ENCODE measurements around the gene MS4A10. TPM values are rescaled to one million over a fixed set of nuclear protein-coding genes. Genes with fewer than 3 reads are reported as not detected.

MS4A10 gene
- total RNA-seq, 1 donor from 2014 or later: not detected

- peak; percentile 96 for DNase-seq (ENCODE audit: low spot score)
- intact Hi-C loops (cut with DNase I): loop anchor here (5.0 to 10.0 kb wide), 2 partner anchors 65 to 323 kb away; partner anchors contain the start of genes PRPF19 and VPS37C
These were observed 56.9 kb downstream of the MS4A10 start, which contains the start of gene CCDC86 for GRCh38 chr11:60841797-60842667. Gene CCDC86, plus strand, starts transcription at chr11:60842113. Its CDS starts 12 bp downstream, at chr11:60842125.

DNA sequence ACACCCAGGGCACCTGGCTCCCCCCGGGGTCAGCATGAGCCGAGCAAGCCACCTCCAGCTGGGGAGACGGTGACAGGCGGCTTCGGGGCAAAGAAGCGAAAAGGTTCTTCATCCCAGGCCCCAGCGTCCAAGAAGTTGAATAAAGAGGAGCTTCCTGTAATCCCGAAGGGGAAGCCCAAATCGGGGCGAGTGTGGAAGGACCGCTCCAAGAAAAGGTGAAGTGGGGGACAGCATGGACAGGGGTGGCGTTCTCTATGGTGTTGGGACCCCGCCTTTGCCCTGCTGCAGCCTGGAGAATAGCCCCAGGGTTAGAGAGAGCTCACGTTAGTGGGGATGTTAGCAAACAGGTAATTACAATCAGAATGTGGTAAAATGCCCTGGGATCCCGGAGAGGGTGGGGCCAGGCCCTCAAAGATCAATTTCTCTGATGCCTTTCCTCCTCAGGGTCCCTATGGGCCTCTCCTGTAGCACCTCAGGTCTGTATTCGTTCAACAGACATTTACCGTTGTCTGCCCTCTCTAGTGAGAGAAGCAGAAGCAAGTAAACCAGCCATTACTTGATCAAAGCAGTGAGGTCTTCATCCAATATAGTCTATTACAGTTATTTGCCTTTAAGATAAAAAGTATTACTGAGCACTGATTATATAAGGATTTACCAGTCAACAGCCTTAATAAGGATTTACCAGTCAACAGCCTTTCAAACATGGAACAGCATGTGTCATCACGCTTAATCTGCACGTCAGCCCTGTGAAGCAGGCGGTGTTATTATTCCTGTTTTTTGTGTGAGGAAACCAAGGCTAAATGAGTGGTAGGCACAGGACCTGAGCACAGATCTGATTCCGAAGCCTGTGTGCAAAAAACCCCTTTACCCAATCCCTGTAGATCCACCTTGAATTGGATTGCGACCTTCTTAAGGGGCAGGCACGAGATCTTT lies 57.8 kb downstream of the MS4A10 start:
- no peak for DNase-seq (ENCODE audit: low spot score)
- intact Hi-C loops (cut with DNase I): loop anchor here (5.0 to 10.0 kb wide), 2 partner anchors 64 to 322 kb away; partner anchors contain the start of genes PRPF19 and VPS37C

- intact Hi-C loops (cut with DNase I): loop anchor here (5.0 to 10.0 kb wide), 2 partner anchors 63 to 321 kb away; partner anchors contain the start of genes PRPF19 and VPS37C
- no peak for DNase-seq (ENCODE audit: low spot score)
These were observed 59.1 kb downstream of the MS4A10 start for GRCh38 chr11:60844045-60844869.

DNA sequence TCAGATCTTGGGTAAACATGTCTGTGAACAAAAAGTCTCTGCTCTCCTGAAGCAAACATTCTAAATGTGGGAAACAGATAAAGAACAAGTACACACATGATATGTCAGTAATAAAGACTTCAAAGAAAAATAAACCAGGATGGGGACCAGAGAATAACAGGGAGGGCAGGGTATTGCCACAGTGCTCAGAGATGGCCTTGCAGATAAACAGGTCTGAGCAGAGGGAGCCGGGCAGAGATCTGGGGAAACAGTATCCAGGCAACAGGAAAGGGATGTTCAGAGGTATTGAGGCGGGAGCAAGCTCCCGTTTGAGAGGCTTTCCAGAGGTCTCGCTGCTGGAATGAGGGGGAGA lies 59.7 kb downstream of the MS4A10 start:
- intact Hi-C loops (cut with DNase I): loop anchor here (5.0 to 10.0 kb wide), 2 partner anchors 62 to 320 kb away; partner anchors contain the start of genes PRPF19 and VPS37C
- no peak for DNase-seq (ENCODE audit: low spot score)

DNA sequence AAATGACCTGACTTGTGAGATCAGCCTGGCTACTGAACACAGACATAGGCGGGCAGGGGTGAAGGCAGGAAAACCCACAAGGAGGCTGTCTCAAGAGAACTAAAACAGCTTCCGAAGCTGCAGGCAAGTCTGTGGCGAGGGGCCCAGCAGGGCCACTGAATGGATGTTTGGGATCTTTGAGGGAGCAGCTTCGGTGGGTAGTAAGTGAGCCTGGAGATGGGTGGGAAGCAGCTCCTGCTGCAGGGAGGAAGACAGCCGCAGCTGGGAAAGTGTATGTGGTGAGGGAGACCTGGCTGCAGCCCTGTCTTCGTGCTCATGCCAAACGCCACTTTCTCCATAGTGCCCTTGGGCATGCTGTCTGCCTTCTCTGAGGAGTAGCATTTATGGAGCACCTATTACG lies 60.2 kb downstream of the MS4A10 start:
- no peak for DNase-seq (ENCODE audit: low spot score)
- intact Hi-C loops (cut with DNase I): loop anchor here (10.0 kb wide), 1 partner anchor 319 kb away; the partner anchor contains the start of gene VPS37C

GRCh38 chr11:60847281-60847680 lies 62.1 kb downstream of the MS4A10 start:
- DNase-seq (ENCODE audit: low spot score): no peak
- intact Hi-C loops (cut with DNase I): loop anchor here (10.0 kb wide), 1 partner anchor 318 kb away; the partner anchor contains the start of gene VPS37C

DNA sequence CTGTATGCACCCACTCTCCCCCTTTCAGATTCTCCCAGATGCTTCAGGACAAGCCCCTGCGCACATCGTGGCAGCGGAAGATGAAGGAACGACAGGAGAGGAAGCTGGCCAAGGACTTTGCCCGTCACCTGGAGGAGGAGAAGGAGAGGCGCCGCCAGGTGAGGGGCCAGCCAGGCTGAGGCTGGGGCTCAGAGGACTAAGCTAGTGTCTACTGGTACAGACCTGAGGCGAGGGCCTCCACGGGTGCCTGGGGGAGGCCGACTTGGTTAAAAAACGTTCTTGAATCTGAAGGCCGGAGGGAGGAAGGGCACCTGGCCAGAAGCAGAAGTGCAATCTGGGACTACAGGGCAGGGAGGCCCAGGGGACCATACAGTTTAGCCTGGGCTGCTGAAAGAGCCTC lies 62.8 kb downstream of the MS4A10 start:
- intact Hi-C loops (cut with DNase I): loop anchor here (10.0 kb wide), 1 partner anchor 317 kb away; the partner anchor contains the start of gene VPS37C
- DNase-seq (ENCODE audit: low spot score): no peak

- no peak for DNase-seq (ENCODE audit: low spot score)
These were observed 63.6 kb downstream of the MS4A10 start for GRCh38 chr11:60848714-60849151.

DNA sequence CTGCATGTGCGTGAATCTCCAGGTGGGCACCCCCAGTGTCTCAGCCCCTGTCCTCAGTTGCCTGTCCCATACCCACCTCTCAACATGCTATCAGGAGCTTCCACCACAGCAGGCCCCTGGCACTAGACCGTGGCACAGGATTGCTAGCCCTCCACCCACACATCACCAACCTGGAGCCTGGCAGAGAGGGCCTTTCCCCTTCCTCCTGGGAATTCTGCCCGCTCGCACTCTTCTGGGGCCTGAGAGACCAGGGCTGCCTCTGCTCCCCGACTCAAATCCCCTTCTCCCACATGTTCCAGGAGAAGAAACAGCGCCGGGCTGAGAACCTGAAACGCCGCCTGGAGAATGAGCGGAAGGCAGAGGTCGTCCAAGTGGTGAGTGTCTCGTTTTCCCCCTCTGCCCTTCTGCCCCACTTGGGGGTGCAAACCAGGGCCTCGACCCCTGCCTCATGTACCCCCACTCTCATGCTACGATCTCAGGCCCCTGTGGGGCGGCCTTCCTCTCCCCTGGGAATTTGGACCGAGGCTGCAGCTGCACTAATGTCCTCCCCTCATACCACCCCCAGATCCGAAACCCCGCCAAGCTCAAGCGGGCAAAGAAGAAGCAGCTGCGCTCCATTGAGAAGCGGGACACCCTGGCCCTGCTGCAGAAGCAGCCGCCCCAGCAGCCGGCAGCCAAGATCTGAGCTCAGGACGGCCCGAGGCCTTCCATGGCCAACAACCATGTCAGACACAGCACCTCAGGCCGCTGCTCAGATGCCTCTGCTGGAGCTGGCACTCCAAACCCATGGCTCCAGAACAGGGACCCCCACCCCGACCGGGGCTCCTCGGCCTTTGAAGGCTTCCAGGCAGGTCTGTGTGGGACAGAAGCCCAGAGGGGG lies 64.7 kb downstream of the MS4A10 start:
- intact Hi-C loops (cut with DNase I): loop anchor here (10.0 kb wide), 1 partner anchor 315 kb away; the partner anchor contains the start of gene VPS37C
- no peak for DNase-seq (ENCODE audit: low spot score)

More at GRCh38 chr11:60848714-60849151, 63.6 kb downstream of the MS4A10 start:
- intact Hi-C loops (cut with DNase I): loop anchor here (10.0 kb wide), 1 partner anchor 316 kb away; the partner anchor contains the start of gene VPS37C

Other genes with a start within 250 kb of the MS4A10 start
- not detected for gene MS4A8, start 85.7 kb upstream of the MS4A10 start, total RNA-seq
- not detected for gene MS4A18, start 60.6 kb upstream of the MS4A10 start, total RNA-seq
- not detected for gene MS4A15, start 28.5 kb upstream of the MS4A10 start, total RNA-seq
- gene CCDC86, start 56.8 kb downstream of the MS4A10 start, total RNA-seq: 10.3 TPM
- 0.89 TPM for gene PTGDR2, start 70.6 kb downstream of the MS4A10 start, total RNA-seq
- not detected for gene ZP1, start 82.2 kb downstream of the MS4A10 start, total RNA-seq
- 32.5 TPM for gene PRPF19, start 121.3 kb downstream of the MS4A10 start, total RNA-seq
- gene TMEM109, start 128.8 kb downstream of the MS4A10 start, total RNA-seq: 80.2 TPM
- gene TMEM132A, start 139.1 kb downstream of the MS4A10 start, total RNA-seq: 4.9 TPM
- gene SLC15A3, start 166.8 kb downstream of the MS4A10 start, total RNA-seq: 11.6 TPM
- gene CD6, start 186.3 kb downstream of the MS4A10 start, total RNA-seq: 0.86 TPM

Data from cardiac septum (tissue), 1 donor.